T-helper 2 cell treated with Interferon-gamma antibody and Interleukin-4, amounts not matched to agents 100 ng/mL and 5 ng/mL, for 36 hours (primary cell): ENCODE measurements around the gene PRDX4. TPM values are rescaled to one million over a fixed set of nuclear protein-coding genes. Genes with fewer than 3 reads are reported as not detected.

Source experiments
- intact Hi-C: fragments of 100-400 bp; cut with micrococcal nuclease; formaldehyde crosslinking; loops from one replicate; pipeline ENCODE4 v1.15.1; 2023
- total RNA-seq: library from RNA; stranded (reverse); gene quantifications from 2 replicates; pipeline ENCODE4 v1.2.3, GENCODE V29; 2022

The PRDX4 gene
- 25.3 and 25.5 TPM in 2 replicates for total RNA-seq

DNA sequence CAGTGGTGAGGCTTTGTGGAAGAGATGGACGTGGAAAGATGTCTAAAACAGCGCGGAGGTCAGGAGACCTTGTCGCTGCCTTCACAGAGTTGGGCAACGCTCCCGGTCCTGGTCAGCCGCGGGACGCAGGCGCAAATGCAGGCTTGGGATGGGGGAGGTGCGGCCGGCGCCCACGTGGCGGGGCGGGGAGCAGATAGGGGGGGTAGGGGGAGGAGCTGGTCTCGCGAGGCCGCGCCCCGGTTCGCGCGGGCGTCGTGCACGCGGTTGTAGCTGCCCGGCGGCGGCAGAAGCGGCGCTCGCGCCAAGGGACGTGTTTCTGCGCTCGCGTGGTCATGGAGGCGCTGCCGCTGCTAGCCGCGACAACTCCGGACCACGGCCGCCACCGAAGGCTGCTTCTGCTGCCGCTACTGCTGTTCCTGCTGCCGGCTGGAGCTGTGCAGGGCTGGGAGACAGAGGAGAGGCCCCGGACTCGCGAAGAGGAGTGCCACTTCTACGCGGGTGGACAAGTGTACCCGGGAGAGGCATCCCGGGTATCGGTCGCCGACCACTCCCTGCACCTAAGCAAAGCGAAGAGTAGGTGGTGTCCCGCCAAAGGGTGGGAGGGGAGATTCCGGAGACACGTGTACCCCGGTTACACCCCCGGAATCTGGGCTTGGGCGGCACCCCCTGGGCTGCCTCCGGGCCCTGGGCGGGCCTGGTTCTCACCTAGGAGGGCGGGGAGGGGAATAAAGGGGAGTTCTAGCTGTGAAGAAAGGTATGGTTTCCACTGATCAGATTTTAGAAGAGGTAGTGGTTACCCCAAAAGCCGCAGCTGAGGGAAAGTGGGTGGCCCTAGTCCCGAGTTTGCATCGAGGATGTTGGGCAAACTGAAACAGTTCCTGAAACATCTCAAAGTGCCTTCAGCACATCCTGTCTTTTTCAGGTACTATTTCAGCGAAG is at the start of gene PRDX4:
Gene PRDX4, plus strand, starts transcription at position 255 of the 939 bp plus-strand sequence. Its CDS starts 78 bp downstream, at position 333.
- intact Hi-C loops = loop anchor here (1.0 to 10.0 kb wide), 6 partner anchors 75 to 485 kb away; partner anchors contain the start of genes ACOT9, APOO, CXorf58 and EIF2S3

GRCh38 chrX:23621621-23622265 is 45.5 kb upstream of the PRDX4 start:
- intact Hi-C loops = no loop called here

DNA sequence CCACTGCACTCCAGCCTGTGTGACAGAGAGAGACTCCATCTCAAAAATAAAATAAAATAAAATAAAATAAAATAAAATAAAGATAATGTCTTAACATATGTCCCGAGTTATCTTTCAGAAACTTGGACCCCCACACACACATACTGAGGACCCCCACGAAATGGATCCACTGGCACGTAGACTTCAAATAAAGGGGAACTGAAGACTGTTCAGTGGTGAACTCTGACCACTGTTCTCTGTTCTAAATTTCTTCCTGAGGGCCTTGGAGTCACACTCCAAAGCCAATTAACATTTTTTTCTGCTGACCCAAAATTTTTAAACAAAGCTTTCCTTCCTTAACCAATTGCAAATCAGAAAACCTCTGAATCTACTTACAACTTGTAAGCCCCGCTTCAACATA is 43.5 kb upstream of the PRDX4 start:
- intact Hi-C loops = no loop called here

GRCh38 chrX:23626651-23627050 is 40.6 kb upstream of the PRDX4 start:
- intact Hi-C loops = no loop called here

DNA sequence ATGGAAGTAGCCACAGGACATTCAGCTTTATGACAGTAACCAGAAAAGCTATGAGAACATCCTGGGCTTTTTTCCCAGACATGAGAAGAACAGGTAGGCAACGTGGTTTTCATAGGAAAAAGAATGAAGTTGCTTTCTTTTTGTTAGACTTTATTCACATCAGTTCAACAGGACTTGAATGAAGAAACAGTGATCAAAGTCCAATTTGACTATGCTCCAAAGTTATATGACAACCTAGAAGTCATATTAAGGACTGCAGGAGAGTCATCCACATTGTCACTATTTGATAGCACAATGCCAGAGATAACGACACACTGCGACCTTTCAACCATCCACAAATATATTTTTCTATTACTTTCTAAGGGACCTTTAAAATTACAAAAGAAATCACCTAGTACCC is 39.2 kb upstream of the PRDX4 start:
- intact Hi-C loops = no loop called here

DNA sequence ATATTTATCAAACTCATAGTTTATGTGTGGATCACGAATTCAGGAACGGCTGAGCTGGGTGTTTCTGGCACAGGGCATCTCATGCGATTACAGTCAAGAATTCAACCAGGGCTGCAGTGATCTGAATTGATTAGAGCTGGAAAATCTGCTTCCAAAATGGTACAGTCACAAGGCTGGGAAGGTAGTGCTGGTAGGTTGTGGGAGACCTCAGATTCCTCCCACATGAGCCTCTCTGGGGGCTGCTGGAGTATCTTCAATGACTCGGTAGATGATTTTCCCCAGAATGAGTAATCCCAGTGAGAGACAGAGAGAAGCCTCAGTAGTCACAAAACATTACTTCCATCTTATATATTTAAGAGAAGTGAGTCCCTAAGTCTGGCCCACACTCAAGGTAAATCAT is 36.2 kb upstream of the PRDX4 start:
- intact Hi-C loops = no loop called here

GRCh38 chrX:23633834-23634580 is 33.3 kb upstream of the PRDX4 start:
- intact Hi-C loops = no loop called here

GRCh38 chrX:23637187-23637586 is 30.1 kb upstream of the PRDX4 start:
- intact Hi-C loops = loop anchor here (1.0 kb wide), 1 partner anchor 265 kb away; no protein-coding TSS in a partner anchor

DNA sequence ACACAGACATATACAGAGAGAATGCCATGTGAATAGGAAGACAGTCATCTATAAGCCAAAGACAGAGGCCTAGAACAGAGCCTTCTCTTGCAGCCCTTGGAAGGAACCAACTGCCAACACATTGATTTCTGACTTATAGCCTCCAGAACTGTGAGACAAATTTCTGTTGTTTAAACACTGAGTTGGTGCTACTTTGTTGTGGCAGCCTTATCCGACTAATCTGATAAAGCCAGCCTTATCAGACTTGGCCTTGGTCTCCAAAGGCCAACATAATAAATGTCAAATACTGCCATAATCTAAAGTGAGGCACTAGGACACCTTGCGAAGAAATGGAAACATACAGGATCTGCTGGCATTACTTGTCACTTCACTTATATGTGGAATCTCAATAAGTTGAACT is 24.3 kb upstream of the PRDX4 start:
- intact Hi-C loops = no loop called here

GRCh38 chrX:23644744-23645143 is 22.5 kb upstream of the PRDX4 start:
- intact Hi-C loops = no loop called here

GRCh38 chrX:23656091-23656490 is 11.2 kb upstream of the PRDX4 start:
- intact Hi-C loops = no loop called here

DNA sequence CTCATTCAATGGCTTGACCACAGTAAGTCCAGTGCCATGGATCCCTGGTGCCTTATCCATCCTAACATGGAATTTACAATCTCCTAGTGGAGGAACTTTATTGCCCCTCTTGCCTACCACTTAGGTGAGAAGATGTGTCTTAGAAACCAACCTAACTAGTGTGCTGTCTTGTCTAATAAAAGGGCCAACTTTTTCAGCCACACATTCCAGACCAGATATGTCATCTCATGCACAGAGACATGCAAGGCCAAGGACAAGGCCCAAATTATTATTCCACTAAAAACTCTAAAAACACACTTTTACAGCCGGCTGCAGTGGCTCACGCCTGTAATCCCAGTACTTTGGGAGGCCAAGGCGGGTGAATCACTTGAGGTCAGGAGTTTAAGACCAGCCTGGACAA is 10.6 kb upstream of the PRDX4 start:
- intact Hi-C loops = no loop called here

DNA sequence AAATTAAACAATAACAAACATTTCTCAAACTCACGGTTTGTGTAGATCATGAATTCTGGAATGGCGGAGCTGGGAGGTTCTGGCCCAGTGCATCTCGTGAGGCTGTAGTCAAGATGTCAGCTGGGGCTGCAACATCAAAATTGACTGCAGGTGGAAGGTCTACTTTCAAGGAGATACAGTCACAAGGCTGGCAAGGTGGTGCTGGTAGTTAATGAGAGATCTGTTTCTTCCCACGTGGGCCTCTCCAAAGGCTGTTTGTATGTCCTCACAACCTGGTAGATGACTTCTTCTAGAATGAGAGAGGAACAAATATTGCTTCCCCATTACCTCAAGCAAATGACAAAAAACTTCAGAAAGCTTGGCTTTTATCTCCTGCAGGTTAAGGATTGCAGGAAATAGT is 8.0 kb upstream of the PRDX4 start:
- intact Hi-C loops = no loop called here

- intact Hi-C loops = loop anchor here (10.0 kb wide), 2 partner anchors 245 to 365 kb away; partner anchors contain the start of genes APOO, CXorf58 and KLHL15
Observed at GRCh38 chrX:23660083-23660765, 7.1 kb upstream of the PRDX4 start.

- intact Hi-C loops = loop anchor here (10.0 kb wide), 2 partner anchors 244 to 364 kb away; partner anchors contain the start of genes APOO, CXorf58 and KLHL15
Observed at GRCh38 chrX:23660766-23661132, 6.5 kb upstream of the PRDX4 start.

DNA sequence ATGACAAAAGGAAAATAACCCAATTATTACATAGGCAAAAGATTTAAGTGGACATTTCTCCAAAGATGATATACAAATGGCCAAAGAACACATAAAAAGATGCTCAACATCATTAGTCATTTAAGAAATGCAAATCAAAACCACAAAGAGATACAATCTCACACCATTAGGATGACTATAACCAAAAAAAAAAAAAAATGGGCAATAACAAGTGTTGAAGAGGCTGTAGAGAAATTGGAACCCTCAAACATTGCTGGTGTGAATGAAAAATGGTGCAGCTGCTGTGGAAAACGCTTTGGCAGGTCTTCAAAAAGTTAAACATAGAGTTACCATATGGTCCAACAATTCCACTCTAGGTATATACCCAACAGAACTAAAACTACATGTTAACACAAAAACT is 5.6 kb upstream of the PRDX4 start:
- intact Hi-C loops = loop anchor here (10.0 kb wide), 2 partner anchors 243 to 363 kb away; partner anchors contain the start of genes APOO, CXorf58 and KLHL15

- intact Hi-C loops = loop anchor here (10.0 kb wide), 2 partner anchors 243 to 363 kb away; partner anchors contain the start of genes APOO, CXorf58 and KLHL15
Observed at GRCh38 chrX:23662187-23662586, 5.1 kb upstream of the PRDX4 start.

DNA sequence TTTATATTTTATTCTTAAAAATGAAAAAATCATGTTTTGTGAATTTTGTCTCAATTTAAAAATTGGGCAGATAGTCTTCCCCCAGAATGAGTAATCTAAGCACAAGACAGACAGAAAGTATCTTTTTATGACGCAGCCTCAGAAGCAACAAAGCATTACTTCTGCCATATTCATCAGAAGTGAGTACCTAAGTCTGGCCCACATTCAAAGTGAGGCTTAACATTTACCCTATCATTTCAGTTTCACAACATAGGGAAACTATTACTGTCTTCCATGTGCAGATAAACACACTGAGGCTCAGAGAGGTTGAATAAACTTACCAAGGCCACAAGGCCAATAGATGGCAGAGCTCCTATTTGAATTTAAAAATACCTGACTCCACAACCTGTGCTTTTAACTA is 4.4 kb upstream of the PRDX4 start:
- intact Hi-C loops = loop anchor here (10.0 kb wide), 2 partner anchors 242 to 362 kb away; partner anchors contain the start of genes APOO, CXorf58 and KLHL15

GRCh38 chrX:23664496-23664895 is 2.8 kb upstream of the PRDX4 start:
- intact Hi-C loops = loop anchor here (10.0 kb wide), 2 partner anchors 240 to 360 kb away; partner anchors contain the start of genes APOO, CXorf58 and KLHL15

DNA sequence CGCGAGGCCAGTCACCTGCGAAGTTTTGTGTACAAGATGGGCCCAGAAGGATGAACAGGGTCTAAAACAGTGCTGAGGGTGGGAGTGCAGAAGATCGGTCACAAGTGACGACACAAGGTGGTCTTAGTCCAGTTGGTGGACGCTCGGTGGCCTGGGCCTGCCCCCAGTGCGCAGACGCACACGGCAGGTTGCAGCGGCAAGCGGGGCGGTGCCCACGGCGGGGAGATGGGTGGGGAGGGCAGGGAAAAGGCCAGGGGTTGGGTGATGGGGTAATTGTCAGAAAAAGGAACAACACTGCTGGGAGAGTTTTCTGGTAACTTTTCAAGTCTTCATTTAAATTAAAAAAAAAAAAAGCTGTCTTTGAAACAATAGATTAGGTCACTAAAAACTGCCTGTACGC is 1.0 kb upstream of the PRDX4 start:
- intact Hi-C loops = loop anchor here (2.0 to 10.0 kb wide), 5 partner anchors 76 to 486 kb away; partner anchors contain the start of genes ACOT9, APOO, CXorf58 and KLHL15
